ENCODE measurements around the gene PRKCA. TPM values are rescaled to one million over a fixed set of nuclear protein-coding genes. Genes with fewer than 3 reads are reported as not detected.

The PRKCA gene
- total RNA-seq, 1 experiment from 2014 or later = 28.6 TPM

GRCh38 chr17:66647391-66647983 lies 345.1 kb downstream of the PRKCA start:
- in situ Hi-C loops (cut with HindIII; ENCODE audit: low pct_unique_long_range_greater_than_20kb, low sequenced_read_pairs) = no loop called here
- DNase-seq (ENCODE audit: low read depth) = no peak

DNA sequence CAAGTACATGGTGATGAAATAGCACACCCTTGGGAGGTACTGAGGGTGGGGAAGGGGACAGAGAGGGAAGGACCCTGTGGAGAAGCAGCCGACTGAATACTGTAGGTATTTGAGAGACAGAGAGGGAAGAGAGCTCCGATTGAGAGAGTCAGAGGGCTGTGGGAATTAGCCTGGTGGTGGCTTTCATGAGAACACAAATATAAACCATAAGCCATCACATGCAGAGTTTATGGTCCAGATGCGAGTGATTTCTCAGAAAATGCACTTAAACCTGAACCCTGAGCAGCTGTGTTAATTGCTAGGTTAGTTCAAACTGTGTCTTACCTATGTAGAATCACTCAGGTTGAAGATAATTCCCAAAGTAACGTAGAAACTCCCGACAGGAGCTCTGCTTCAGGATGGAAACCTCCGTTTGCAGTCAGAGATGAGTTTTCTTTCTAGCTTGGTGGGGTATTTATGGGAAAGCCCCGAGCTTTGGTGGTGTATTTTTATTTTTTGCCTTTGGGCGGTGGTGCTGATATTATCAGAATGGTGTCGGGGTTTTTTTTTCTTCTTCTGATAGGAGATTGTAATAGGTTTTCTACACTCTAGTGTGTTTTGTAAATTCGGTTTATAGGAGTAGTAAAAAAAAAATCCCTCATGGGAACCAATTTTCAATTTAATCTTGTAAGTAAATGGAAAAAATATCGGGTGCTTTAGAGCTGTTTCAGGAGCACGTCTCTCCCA lies 347.6 kb downstream of the PRKCA start:
- in situ Hi-C loops (cut with HindIII; ENCODE audit: low pct_unique_long_range_greater_than_20kb, low sequenced_read_pairs) = no loop called here
- DNase-seq (ENCODE audit: low read depth) = no peak

GRCh38 chr17:66650544-66650877 lies 348.1 kb downstream of the PRKCA start:
- no peak for DNase-seq (ENCODE audit: low read depth)
- in situ Hi-C loops (cut with HindIII; ENCODE audit: low pct_unique_long_range_greater_than_20kb, low sequenced_read_pairs) = no loop called here

DNA sequence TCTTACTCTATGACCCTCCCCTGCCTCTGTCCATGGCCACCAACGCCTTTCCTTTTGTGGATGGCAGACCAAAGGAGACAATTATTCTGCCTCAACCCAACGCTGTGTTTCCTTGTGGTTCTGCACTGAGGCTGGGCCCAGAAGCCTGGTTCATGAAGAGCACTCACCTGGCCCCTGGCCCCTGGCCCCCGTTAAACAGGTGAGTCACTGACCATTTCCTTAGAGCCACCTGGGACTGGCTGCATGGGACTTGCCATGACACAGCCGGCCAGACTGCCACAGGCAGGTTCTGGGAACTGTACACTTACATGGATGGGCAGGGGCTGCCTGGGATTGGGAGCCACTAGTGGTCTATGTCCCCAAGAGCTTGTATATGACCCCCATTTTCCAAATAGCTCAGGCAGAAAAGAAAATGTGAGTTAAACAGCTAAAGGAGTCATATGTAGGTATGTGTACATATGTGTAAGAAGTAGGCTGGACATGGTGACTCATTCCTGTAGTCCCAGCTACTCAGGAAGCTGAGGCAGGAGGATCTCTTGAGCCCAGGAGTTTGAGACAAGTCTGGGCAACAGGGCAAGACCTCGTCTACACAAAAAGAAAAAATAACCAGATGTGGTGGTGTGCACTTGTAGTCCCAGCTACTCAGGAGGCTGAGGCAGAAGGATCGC lies 350.6 kb downstream of the PRKCA start:
- DNase-seq (ENCODE audit: low read depth) = no peak
- in situ Hi-C loops (cut with HindIII; ENCODE audit: low pct_unique_long_range_greater_than_20kb, low sequenced_read_pairs) = no loop called here

GRCh38 chr17:66654106-66654740 lies 351.8 kb downstream of the PRKCA start:
- in situ Hi-C loops (cut with HindIII; ENCODE audit: low pct_unique_long_range_greater_than_20kb, low sequenced_read_pairs) = no loop called here
- DNase-seq (ENCODE audit: low read depth) = no peak

- in situ Hi-C loops (cut with HindIII; ENCODE audit: low pct_unique_long_range_greater_than_20kb, low sequenced_read_pairs) = no loop called here
- no peak for DNase-seq (ENCODE audit: low read depth)
Measured at GRCh38 chr17:66654764-66655163, 352.4 kb downstream of the PRKCA start.

GRCh38 chr17:66655461-66655860 lies 353.0 kb downstream of the PRKCA start:
- no peak for DNase-seq (ENCODE audit: low read depth)
- in situ Hi-C loops (cut with HindIII; ENCODE audit: low pct_unique_long_range_greater_than_20kb, low sequenced_read_pairs) = no loop called here

- DNase-seq (ENCODE audit: low read depth) = no peak
- in situ Hi-C loops (cut with HindIII; ENCODE audit: low pct_unique_long_range_greater_than_20kb, low sequenced_read_pairs) = no loop called here
Measured at GRCh38 chr17:66655861-66656260, 353.4 kb downstream of the PRKCA start.

DNA sequence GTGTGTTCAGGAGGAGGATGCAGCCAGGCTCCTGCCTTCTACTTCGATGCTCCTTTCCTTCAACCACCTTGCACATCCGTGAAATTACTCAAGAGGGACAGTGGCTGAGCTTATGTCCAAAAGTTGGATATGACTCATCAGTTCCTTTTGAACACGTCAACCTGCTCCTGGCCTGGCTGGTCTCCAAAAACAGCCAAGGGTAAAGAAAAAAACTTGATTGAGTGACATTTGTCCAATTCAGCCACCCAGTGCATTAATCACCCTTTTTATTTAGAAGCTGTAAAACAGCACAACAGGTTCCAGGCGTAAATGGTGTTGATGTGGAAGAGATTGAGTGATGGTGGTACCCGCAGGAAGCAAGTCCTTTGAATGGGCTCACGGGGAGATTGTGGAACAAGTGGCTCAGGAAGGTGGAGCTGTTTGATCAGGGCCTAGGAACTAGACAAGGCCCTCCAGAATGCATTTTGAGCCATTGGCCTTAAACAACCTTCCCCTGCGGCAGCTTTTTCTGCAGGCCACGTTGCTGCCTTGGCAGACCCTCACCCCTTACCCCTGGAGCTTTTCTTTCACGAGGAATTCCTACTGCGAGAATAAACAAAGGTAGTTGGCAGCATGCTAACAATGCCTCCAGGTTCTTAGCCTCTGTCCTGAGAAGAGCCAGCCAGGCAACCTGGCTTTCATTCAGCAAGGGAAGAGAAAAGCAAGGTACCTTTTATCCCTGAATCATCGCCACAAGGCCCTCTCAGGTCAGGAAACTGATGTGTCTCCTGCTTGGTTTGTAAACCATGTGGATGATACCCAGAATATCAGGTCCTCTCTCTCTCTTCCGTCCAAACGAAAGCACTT lies 359.2 kb downstream of the PRKCA start:
- in situ Hi-C loops (cut with HindIII; ENCODE audit: low pct_unique_long_range_greater_than_20kb, low sequenced_read_pairs) = no loop called here
- peak; percentile 83 for DNase-seq (ENCODE audit: low read depth)

DNA sequence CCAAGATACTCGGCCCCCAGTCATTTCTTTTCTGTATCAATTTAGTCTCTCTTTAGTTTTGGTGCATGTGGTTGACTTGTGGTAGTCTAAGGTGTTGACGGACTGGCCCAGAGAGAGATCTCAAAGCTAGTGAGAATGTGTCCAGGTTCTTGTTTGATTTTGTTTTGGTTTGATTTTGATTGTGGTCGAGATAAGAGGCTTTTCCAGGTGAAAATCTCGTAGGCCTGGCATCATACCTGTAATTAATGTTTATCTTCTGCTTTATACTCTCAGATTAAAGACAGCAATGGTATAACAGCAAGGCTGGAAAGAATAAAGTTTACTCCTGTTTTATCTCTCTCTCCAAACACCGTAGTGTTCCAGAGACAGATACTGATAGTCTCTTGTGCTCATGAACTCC lies 360.1 kb downstream of the PRKCA start:
- in situ Hi-C loops (cut with HindIII; ENCODE audit: low pct_unique_long_range_greater_than_20kb, low sequenced_read_pairs) = no loop called here
- DNase-seq (ENCODE audit: low read depth) = no peak

DNA sequence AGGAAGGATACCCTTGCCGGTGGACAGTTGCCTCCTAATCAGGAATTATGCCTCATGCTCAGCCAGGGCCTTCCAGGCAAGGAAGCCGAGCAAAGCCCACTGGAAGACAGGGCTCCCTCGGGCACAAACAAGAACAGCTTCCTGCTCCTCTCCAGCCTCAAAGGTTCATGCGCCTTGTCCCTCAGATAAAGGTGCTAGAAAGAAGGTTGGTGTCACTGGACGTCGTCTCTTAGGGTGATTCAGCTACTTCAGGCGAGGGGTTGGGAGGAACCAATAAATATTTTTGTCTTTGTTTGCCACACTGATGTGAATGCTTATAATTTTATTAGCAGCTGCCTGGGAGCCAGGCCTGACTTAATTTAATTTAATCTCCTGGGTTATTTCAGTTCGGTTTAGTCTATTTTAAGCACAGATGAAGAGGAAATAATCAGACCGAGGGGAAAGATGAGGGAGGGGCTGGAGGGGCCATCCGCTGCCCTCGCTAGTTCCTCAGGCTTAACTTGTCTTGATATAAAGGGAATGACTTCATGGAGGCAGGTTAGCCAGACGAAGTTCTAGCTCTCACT lies 360.7 kb downstream of the PRKCA start:
- in situ Hi-C loops (cut with HindIII; ENCODE audit: low pct_unique_long_range_greater_than_20kb, low sequenced_read_pairs) = no loop called here
- no peak for DNase-seq (ENCODE audit: low read depth)

DNA sequence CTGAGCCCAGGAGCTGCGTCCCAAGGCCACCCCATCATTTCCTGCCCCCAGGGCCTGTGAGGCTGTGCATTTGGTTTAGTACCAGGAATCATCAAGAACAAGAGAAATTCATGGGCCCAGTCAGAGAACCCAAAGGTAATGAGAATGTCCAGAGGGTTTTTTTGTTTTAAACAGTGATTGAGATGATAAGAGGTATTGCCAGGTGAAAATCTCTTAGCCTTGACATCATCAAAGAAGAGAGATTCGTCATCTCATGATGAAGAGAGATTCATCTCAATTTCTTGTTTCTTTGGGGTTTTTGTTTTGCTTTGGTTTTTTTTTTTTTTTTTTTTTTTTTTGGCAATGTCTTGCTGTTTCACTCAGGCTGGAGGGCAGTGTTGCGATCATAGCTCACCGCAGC lies 361.9 kb downstream of the PRKCA start:
- in situ Hi-C loops (cut with HindIII; ENCODE audit: low pct_unique_long_range_greater_than_20kb, low sequenced_read_pairs) = no loop called here
- no peak for DNase-seq (ENCODE audit: low read depth)

GRCh38 chr17:66665194-66665593 lies 362.8 kb downstream of the PRKCA start:
- in situ Hi-C loops (cut with HindIII; ENCODE audit: low pct_unique_long_range_greater_than_20kb, low sequenced_read_pairs) = no loop called here
- peak; percentile 20 for DNase-seq (ENCODE audit: low read depth)

DNA sequence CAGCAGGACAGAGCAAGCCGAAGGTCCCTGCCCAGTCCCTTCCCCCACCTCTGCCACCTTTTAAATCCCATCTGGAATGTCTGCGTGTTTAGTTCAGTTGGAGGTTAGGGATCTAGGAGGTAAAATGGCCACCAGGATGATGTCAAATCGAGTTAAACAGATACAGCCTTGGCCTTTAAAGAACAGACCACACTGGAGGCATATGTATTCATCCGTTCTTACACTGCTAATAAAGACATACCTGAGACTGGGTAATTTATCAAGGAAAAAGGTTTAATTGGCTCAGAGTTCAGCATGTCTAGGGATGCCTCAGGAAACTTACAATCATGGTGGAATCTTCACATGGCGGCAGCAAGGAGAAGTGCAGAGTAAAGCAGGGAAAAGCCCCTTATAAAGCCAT lies 364.7 kb downstream of the PRKCA start:
- no peak for DNase-seq (ENCODE audit: low read depth)
- in situ Hi-C loops (cut with HindIII; ENCODE audit: low pct_unique_long_range_greater_than_20kb, low sequenced_read_pairs) = no loop called here

- no peak for DNase-seq (ENCODE audit: low read depth)
- in situ Hi-C loops (cut with HindIII; ENCODE audit: low pct_unique_long_range_greater_than_20kb, low sequenced_read_pairs) = no loop called here
Measured at GRCh38 chr17:66667491-66668030, 365.1 kb downstream of the PRKCA start.

DNA sequence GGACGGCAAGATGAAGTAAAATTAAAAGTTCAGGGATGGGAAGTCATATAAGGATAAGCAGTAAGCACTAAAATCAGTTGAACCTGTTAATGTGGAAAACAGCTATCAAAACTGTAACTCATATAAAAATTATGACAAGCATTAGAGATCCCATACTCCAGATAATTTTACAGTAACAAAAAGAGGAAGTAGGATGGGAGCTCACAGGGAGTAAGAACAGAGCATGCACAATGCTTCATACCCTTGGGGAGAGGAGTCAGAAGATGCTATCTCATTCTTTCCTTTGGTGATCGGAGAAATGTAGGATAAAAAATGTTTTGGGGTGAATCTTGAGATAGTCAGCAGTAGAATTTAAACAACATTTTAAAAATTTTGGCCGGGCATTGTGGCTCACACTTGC lies 367.8 kb downstream of the PRKCA start:
- DNase-seq (ENCODE audit: low read depth) = no peak
- in situ Hi-C loops (cut with HindIII; ENCODE audit: low pct_unique_long_range_greater_than_20kb, low sequenced_read_pairs) = no loop called here

DNA sequence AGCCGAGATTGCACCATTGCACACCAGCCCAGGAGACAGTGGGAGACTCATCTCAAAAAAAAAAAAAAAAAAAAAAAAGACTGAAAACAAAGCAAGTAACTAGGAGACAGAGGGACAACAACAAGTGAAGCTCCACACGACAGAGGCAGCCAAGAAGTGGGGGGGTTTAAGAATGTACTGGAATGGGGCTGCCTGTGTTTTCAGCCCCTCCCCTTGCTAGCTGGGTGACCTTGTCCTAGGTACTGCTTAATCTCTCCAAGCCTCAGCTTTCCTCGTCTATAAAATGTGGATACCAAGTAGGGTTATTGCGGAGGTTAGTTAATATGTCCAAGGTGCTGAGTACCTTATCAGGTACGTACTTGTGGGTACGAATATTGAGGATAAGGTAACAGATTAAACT lies 368.7 kb downstream of the PRKCA start:
- peak; percentile 35 for DNase-seq (ENCODE audit: low read depth)

DNA sequence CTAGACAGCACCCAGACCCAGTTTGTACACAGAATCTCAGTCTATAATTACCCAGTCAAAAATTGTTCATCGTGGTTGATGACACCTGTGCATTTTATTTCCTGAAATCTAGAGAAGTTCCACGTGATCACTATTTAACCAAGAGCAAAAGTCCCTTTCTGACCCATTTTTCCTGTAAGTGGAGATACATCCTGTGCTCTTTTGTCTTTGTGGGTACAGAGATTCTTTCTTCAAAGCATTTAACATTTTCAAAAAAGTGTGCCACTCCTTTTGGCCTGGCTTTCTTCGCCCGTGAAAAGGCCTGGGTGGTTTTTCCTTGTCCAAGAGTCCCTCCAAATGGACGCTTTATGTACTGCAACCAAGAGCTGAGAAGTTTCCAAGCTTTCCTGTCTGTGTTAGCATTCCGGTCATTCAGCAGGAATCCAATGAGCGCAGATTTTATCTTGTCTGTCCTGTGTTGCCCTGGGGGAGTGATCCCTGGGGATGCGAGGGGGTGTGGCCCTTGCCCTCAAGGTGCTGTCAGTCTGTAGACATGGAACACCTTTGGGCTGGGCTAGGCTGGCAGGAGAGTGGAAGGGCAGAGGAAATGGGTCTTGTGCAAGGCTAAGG lies 371.4 kb downstream of the PRKCA start:
- peak; percentile 72 for DNase-seq (ENCODE audit: low read depth)
- in situ Hi-C loops (cut with HindIII; ENCODE audit: low pct_unique_long_range_greater_than_20kb, low sequenced_read_pairs) = no loop called here

More for the DNA sequence above, 368.7 kb downstream of the PRKCA start:
- in situ Hi-C loops (cut with HindIII; ENCODE audit: low pct_unique_long_range_greater_than_20kb, low sequenced_read_pairs) = no loop called here
